Measurements from ENCODE around the gene ANKS1B.

DNA sequence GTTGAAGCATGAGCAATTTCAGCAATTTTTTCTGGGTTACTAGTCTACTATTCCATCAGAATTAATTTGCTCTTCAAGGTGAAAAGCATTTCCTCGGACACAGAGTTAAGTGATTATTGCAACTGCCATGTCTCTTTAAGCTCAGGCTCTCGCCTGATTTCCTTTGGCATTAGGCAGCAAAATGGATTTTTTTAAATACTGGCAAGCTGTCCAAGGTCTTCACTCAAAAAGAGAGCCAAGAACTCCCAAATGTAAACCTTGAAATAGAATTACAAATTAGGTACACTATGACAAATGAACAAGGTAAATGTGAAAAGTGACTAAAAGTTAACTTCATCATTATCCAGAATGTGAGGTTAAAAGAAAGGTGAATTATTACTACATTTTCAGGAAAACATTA is 225.3 kb downstream of the ANKS1B start:
- TF ChIP-seq, protein P1, sequence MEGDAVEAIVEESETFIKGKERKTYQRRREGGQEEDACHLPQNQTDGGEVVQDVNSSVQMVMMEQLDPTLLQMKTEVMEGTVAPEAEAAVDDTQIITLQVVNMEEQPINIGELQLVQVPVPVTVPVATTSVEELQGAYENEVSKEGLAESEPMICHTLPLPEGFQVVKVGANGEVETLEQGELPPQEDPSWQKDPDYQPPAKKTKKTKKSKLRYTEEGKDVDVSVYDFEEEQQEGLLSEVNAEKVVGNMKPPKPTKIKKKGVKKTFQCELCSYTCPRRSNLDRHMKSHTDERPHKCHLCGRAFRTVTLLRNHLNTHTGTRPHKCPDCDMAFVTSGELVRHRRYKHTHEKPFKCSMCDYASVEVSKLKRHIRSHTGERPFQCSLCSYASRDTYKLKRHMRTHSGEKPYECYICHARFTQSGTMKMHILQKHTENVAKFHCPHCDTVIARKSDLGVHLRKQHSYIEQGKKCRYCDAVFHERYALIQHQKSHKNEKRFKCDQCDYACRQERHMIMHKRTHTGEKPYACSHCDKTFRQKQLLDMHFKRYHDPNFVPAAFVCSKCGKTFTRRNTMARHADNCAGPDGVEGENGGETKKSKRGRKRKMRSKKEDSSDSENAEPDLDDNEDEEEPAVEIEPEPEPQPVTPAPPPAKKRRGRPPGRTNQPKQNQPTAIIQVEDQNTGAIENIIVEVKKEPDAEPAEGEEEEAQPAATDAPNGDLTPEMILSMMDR (IDR thresholded peaks at IDR 0.05): no peak
- no peak for TF ChIP-seq POLR2A (IDR thresholded peaks at IDR 0.05)
